Measurements from ENCODE around the gene AXIN2. TPM values are rescaled to one million over a fixed set of nuclear protein-coding genes. Genes with fewer than 3 reads are reported as not detected.

The AXIN2 gene
- total RNA-seq, 4 donors from 2014 or later, result 9.9 to 27.2 (median 17.9) TPM

- DNase-seq (no peak), ATAC-seq (no peak)
- no peaks in the 10 kb centered on the region for H3K36me3 ChIP-seq
- no peaks in the 10 kb centered on the region for H3K4me1 ChIP-seq
- H3K9me3 ChIP-seq, result no peaks in the 10 kb centered on the region
- no peak overlapping the region for H3K4me3 ChIP-seq
- no peaks in the 10 kb centered on the region for H3K27me3 ChIP-seq
- no peak for TF ChIP-seq CTCF (IDR thresholded peaks at IDR 0.05 in 4 of 5, conservative IDR thresholded peaks at IDR 0.05 in 1 of 5)
- TF ChIP-seq POLR2A (IDR thresholded peaks at IDR 0.05), result no peak
- intact Hi-C loops (cut with DNase I; ENCODE audit: low total_unique reads) (no loop called here), in situ Hi-C loops (cut with MboI; ENCODE audit: low sequenced_read_pairs in 4 of 4) (loop anchor here in 3 of 4 donors (25.0 kb wide), 2 partner anchors 585 to 610 kb away; no protein-coding TSS in a partner anchor)
- no peak overlapping the region for H3K27ac ChIP-seq
These were observed 11.3 kb upstream of the AXIN2 start for GRCh38 chr17:65572581-65573281.

- in situ Hi-C loops (cut with MboI; ENCODE audit: low sequenced_read_pairs in 4 of 4), result loop anchor here in 3 of 4 donors (25.0 kb wide), 2 partner anchors 585 to 610 kb away; no protein-coding TSS in a partner anchor
- ATAC-seq, result no peak
- no peak for TF ChIP-seq CTCF (IDR thresholded peaks at IDR 0.05 in 4 of 5, conservative IDR thresholded peaks at IDR 0.05 in 1 of 5)
- no peak for TF ChIP-seq POLR2A (IDR thresholded peaks at IDR 0.05)
These were observed 10.7 kb upstream of the AXIN2 start for GRCh38 chr17:65572186-65572580.

GRCh38 chr17:65568918-65569317 is 7.5 kb upstream of the AXIN2 start:
- H3K27ac ChIP-seq, result no peak overlapping the region
- no peak for TF ChIP-seq CTCF (IDR thresholded peaks at IDR 0.05 in 4 of 5, conservative IDR thresholded peaks at IDR 0.05 in 1 of 5)
- H3K27me3 ChIP-seq, result no peaks in the 10 kb centered on the region
- H3K9me3 ChIP-seq, result no peaks in the 10 kb centered on the region
- intact Hi-C loops (cut with DNase I; ENCODE audit: low total_unique reads), result loop anchor here (10.0 kb wide), 1 partner anchor 216 kb away; no protein-coding TSS in a partner anchor
- in situ Hi-C loops (cut with MboI; ENCODE audit: low sequenced_read_pairs in 4 of 4), result loop anchor here in 3 of 4 donors (25.0 kb wide), 2 partner anchors 582 to 607 kb away; no protein-coding TSS in a partner anchor
- peaks cover 8 to 17% of the 10 kb centered on the region in 2 donors for H3K4me1 ChIP-seq
- ATAC-seq, result no peak
- H3K36me3 ChIP-seq, result no peaks in the 10 kb centered on the region
- H3K4me3 ChIP-seq, result no peak overlapping the region
- no peak for DNase-seq

More at GRCh38 chr17:65572186-65572580, 10.7 kb upstream of the AXIN2 start:
- Histone ChIP-seq H3K36me3 (no peaks in the 10 kb centered on the region), H3K4me3 (no peak overlapping the region), H3K9me3 (no peaks in the 10 kb centered on the region), H3K27ac (no peak overlapping the region), H3K4me1 (no peaks in the 10 kb centered on the region), H3K27me3 (no peaks in the 10 kb centered on the region)
- no peak for DNase-seq
- intact Hi-C loops (cut with DNase I; ENCODE audit: low total_unique reads), result no loop called here

GRCh38 chr17:65567566-65567965 is 6.1 kb upstream of the AXIN2 start:
- Histone ChIP-seq H3K36me3 (no peaks in the 10 kb centered on the region), H3K27ac (no peak overlapping the region), H3K4me3 (no peak overlapping the region), H3K4me1 (peaks cover 16 to 28% of the 10 kb centered on the region in 2 donors), H3K9me3 (no peaks in the 10 kb centered on the region), H3K27me3 (no peaks in the 10 kb centered on the region)
- no peak for ATAC-seq
- DNase-seq, result no peak
- TF ChIP-seq POLR2A (IDR thresholded peaks at IDR 0.05), result no peak
- no peak for TF ChIP-seq CTCF (IDR thresholded peaks at IDR 0.05 in 4 of 5, conservative IDR thresholded peaks at IDR 0.05 in 1 of 5)
- intact Hi-C loops (cut with DNase I; ENCODE audit: low total_unique reads) (loop anchor here (10.0 kb wide), 1 partner anchor 217 kb away; no protein-coding TSS in a partner anchor), in situ Hi-C loops (cut with MboI; ENCODE audit: low sequenced_read_pairs in 4 of 4) (loop anchor here in 3 of 4 donors (25.0 kb wide), 2 partner anchors 580 to 605 kb away; no protein-coding TSS in a partner anchor)
